Measurements from ENCODE around the gene FADS6.
"Not testable (repeated sequence)": the region's sequence is repeated elsewhere in the genome, so short reads cannot be mapped to it uniquely, and the experiment has no call there.

The FADS6 gene

GRCh38 chr17:74921026-74921681 lies 27.7 kb upstream of the FADS6 start:
- no peak for DNase-seq (ENCODE audit: low spot score)

GRCh38 chr17:74920642-74921025 lies 27.2 kb upstream of the FADS6 start:
- DNase-seq (ENCODE audit: low spot score): no peak

- no peak for DNase-seq (ENCODE audit: low spot score)
Measured at GRCh38 chr17:74920306-74920620, 26.8 kb upstream of the FADS6 start.

GRCh38 chr17:74919440-74920305 lies 26.2 kb upstream of the FADS6 start:
- DNase-seq (ENCODE audit: low spot score): no peak

- no peak for DNase-seq (ENCODE audit: low spot score)
Measured at GRCh38 chr17:74918906-74919305, 25.5 kb upstream of the FADS6 start.

- no peak for DNase-seq (ENCODE audit: low spot score)
Measured at GRCh38 chr17:74917430-74917829, 24.0 kb upstream of the FADS6 start.

- DNase-seq (ENCODE audit: low spot score): no peak
Measured at GRCh38 chr17:74916851-74917199, 23.4 kb upstream of the FADS6 start.

- DNase-seq (ENCODE audit: low spot score): no peak
Measured at GRCh38 chr17:74916136-74916850, 22.9 kb upstream of the FADS6 start.

GRCh38 chr17:74911423-74911822 lies 18.0 kb upstream of the FADS6 start:
- not testable (repeated sequence) for DNase-seq (ENCODE audit: low spot score)

- DNase-seq (ENCODE audit: low spot score): not testable (repeated sequence)
Measured at GRCh38 chr17:74909097-74909496, 15.7 kb upstream of the FADS6 start.

- no peak for DNase-seq (ENCODE audit: low spot score)
Measured at GRCh38 chr17:74907012-74907411, 13.6 kb upstream of the FADS6 start.

GRCh38 chr17:74906214-74906793 lies 12.9 kb upstream of the FADS6 start:
- not testable (repeated sequence) for DNase-seq (ENCODE audit: low spot score)

- no peak for DNase-seq (ENCODE audit: low spot score)
Measured at GRCh38 chr17:74904687-74905409, 11.4 kb upstream of the FADS6 start.

GRCh38 chr17:74903671-74904070 lies 10.2 kb upstream of the FADS6 start:
- DNase-seq (ENCODE audit: low spot score): no peak

GRCh38 chr17:74903034-74903433 lies 9.6 kb upstream of the FADS6 start:
- no peak for DNase-seq (ENCODE audit: low spot score)

GRCh38 chr17:74901353-74902135 lies 8.1 kb upstream of the FADS6 start:
- no peak for DNase-seq (ENCODE audit: low spot score)

GRCh38 chr17:74900208-74900607 lies 6.8 kb upstream of the FADS6 start:
- no peak for DNase-seq (ENCODE audit: low spot score)

- no peak for DNase-seq (ENCODE audit: low spot score)
Measured at GRCh38 chr17:74898376-74898946, 5.0 kb upstream of the FADS6 start.

- DNase-seq (ENCODE audit: low spot score): no peak
Measured at GRCh38 chr17:74893936-74894671, 671 bp upstream of the FADS6 start.

Measured in left forelimb (tissue), 1 donor.